OCI-M1 (cell line): ENCODE measurements around the gene PHF12.
A peak's percentile ranks its signal among the peaks of the same experiment; 100 is the strongest.

Experiments
- DNase-seq: peaks from one replicate; lab custom pipeline; 2025; lab: John Stamatoyannopoulos, UW

Gene PHF12

DNA sequence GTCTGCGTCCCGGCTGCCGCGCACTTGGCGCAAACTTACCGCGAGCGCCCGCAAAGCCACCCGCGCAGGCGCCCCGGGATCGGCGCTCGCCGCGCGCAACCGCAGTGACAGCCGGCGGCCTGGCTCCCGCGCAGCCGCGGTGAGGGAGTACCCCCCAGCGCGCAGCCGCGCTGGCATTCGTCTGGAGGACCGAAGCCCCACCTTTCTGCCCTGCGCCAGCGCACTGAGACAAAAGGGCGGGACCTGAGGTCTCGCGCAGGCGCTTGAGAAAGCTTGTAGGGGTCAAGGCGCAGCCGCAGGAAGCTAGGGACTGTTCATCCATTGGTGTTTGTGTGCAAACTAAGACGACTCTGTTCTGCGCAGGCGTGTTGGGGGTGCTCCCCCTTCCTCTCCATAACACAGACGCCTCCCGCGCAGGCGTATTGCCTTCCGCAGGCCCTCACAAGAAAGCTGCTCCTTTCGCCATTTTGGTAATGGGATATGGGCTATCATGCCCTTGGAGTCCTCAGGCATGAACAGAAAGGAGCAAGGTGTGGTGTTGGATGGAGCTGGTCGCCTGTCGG, at the start of gene PHF12:
Gene PHF12, minus strand, starts transcription at position 91 of the 563 bp plus-strand sequence. CDS start 558 bp downstream, outside the sequence.
- DNase-seq, result peak; percentile 100

DNA sequence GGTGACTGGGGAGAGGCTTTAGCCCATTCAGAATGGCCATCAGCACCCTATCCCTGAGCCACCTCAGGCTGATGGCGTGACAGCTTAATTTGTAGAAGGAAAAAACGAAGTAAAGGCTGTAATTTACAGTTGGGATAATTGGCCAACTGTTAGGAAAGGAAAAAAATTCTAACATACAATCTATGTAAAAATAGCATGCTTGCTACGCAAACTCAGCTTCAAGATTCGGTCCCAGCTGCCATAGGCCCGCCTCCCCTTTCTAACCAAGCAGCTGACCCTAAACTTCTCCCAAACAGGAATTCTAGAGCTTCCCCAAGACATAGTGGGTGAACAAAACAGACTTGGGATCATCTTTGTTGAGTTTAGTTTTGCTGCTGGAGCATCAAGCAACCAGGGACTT, 49.7 kb upstream of the PHF12 start:
- no peak for DNase-seq

DNA sequence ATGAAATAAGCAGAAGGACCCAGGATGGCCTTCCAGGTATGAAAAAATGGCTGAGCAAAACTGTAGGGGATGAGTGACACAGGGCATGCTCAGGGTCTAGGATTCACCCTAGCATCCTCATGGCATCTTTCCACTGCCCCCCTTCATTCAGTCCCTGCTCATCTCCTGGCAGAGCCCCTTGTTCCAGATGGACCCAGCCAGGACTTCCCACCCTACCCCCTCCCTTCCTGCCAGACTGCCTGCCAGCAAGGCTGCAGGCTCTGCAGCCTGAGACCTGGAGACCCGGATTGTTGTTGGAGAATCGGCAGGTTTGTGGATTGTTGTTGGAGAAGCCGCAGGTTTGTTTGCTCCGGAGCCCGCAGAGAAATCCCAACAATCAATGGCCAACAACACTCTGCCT, 47.9 kb upstream of the PHF12 start:
- DNase-seq, result no peak

DNA sequence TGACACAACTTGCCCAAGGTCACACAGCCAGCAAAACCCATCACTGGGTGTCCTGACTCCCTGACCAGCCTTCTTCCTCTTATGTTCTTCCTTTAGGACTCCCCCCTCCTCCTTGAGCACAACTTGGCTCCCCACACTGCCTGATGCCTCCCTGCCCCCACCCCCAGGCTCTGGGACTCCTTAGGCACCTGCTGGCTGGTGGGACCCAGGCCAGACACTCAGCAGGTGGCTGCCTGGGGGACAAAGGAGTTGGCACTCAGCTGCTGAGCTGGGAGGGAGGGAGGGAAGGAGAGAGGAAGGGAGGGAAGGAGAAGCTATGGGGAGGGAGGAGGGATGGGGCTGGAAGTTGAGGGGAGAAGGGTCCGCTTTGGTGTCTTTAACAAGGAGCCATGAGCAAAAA, 46.5 kb upstream of the PHF12 start:
- no peak for DNase-seq

DNA sequence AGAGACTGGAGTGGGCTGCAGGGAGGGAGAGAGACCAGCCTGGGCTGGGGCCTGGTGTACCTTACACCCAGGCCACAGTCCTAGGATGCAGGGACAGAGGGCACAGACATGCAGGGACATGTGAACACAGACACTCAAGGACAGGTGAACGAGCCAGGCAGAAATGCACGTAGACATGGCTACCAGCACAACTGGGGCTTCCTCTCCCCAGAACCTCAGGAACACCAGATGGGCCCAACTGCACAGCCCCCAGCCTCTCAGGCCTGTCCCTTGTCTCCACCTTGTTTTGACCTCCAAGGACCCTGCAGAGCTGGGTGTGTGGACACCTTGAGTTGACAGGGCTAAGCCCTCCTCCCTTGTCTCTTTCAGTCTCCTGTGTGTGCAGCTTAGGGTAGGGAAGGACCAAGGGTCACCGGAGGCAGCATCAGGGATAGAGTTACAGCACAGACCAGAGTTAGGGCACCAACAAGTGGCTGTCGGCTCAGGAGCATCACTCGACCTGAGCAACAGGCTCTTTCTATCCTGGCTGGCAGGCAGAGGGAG, 45.3 kb upstream of the PHF12 start:
- no peak for DNase-seq

DNA sequence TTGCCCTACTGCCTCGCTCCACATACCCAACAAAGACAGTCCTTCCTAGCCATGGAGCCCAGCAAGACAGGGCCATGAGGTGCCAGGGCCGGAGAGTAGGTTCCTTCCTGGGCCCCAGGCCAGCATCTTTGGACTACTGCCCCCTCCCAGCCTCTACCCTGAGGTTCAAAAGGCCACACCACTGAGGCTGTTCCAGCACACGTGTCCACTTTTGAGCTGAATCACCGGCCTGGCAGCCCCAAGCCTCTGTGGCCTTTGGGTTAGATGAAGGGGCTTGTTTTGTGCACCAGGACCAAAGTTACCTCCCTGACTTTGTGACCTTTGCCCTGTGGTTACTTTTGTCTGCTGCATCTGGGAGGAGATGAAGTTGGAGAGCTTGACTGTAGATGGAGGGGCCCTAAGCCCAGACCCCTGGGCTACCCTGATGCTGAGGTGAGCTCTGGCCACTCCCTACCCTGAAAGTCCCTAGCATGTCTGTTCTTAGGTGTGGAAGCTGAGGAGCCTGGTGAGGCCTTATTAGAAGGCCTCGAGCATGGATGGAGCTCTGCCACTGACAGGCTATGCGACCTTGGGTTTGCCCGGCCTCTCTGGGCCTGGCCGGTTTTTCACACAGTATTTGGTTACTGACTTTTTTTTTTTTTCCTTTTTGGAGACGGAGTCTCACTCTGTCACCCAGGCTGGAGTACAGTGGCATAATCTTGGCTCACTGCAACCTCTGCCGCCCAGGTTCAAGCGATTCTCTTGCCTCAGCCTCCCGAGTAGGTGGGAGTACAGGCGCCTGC, 42.5 kb upstream of the PHF12 start:
- DNase-seq, result no peak

DNA sequence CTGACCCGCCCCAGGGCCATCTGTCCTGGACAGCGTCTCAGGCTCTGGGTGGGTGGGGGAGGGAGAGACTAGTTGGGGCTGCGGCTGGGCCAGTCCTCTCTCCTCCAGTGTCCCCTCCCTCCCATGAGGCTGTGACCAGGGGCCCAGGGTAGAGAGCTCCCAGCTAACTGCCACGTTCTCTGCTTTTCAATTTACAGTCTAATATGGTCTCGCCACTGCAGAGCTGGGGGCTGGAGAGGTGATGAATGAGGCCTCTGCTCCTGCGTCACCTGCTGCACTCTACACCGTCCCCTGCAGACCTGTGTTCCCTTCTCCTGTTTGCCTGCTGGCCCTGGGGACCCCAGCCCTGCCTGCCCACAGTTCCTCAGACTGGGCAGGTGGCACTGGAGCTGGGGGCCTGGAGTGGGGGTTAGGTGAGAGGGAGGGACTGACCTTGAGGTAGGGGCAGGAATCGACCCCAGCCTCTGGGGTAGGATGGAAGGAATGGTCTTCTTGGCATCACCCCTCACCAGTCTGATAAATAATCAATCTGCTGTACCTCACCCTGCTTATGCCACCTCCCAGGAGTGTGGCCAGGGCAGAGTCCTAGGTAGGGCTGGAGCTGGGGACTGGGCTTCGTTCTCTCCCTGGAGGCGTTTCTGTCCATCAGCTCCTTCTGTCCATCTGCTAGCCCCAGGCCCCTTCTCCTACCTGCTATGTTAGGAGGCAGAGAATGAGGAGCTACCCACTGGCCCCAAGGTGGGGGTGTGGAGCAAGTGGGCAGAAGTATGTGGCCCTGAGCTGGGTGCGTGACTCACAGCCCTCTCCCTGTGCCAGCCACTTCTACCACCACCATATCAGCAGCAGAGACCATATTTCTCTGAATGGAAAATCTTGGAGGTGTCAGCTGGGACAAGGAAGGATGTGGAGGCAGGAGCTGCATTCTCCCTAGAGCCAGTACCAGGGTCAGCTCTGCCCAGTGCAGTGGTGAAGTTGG, 41.6 kb upstream of the PHF12 start:
- DNase-seq, result no peak

DNA sequence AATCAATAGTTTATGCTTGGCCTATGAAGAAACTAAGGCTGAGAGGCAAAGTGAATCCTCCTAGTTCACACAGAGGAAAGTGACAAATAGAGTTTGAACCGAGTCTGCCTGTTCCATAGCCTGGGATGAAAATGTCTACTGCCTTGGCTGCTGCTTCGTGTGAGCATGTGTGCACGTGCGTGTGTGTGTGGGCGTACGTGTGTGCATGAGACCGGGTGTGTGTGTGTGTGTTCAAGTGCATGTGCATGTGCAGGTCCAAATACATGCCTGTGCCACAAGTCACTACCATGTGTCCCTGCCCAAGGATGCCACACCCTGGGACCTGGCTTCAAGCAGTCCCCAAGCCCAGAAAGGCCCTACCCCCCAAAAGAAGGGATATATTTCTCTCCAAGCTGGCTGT, 40.9 kb upstream of the PHF12 start:
- DNase-seq, result no peak

DNA sequence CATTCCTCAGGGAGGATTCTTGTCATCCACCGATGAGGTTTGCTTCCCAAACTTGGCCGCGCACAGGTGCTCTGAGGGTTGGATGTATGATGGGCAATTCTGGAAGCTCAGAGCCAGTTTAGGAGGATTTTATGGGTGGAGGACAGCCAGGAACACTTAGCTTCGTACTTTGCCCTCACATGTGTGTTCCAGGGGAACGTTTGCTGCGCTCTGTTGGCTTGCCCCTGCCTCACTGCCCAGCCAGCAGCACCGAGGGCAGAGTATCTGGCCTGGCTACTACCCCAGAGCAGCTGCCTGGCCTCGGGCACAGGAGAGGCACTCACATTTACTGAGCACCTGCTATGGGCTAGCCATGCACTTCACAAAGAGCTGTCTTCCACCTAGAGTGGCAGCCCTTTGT, 40.5 kb upstream of the PHF12 start:
- no peak for DNase-seq

DNA sequence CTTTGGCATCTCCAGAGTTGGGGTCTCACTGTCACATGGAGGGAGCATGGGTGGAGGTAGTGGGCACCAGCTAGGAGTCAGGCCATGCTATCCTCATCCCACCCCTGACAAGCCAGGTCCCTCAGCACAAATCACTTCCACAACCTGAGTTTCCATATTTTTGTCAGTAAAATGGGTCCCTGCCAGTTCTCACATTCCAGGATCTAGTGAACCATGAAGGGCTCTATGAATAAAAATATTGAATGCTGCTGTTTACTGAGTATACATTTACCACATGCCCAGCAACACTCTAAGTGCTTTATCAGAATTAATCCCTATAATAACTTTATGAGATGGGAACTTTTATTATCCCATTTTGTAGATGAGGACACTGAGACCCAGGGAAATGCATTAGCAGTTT, 37.7 kb upstream of the PHF12 start:
- no peak for DNase-seq

DNA sequence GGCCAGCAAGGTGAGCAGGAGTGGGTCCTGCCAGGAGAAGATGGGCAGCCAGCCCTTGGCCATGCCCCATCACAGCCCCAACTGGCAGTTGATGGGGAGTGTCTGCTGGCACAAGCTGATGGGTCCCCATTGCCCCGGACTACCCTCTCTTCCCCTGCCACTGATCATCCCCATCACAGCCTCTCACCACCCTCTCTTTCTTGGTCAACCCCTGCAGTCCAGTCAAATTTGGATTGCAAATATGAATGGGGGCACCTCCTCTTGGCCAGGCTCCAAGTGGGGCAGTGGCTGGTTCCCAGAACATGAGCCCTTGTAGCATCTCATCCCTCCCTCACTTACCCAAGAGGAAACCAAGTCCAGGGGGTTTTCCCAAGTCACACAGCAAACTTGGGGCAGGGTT, 37.2 kb upstream of the PHF12 start:
- DNase-seq, result no peak

DNA sequence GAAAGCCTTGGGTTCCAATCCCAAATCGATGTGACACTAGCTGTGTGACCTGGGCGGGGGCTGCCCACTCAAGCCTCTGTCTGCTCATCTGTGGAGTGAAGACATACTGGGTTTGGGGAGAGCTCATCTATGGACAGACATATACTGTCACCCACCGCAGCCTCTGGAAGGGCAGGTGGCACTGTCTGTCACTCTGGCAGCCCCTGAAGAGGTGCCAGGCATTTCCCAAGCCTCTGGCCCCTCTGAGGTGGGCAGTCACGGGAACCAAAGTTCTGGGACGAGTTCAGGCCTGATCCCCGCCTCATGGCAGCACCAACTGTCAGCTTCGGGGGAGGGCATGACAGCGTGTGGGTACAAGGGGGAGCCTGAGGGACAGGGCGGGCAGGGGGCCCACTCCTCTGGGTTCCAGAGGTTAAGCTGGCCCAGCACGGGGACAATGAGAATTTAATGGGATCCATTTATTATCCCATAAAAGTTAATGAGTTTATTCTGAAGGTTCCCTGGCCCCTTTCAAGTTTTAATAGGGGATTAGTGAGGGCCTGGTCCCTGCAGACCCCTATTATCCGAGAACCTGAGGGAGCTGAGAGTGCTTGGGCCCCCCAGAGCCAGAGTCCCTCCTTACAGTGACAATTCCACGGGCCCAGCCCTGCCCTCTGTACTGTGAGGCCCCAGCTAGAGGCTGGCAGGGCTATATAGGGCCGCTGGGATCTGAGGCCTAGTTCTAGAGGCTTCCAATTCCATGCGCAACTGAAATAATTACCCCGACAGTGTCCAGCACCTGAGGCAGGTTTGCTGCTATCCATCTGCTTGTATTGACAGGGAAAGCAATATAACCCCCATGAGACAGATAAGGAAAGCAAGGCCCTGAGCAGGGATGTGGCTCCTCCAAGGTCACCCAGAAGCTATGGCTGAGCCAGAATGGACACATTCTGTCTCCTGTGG, 35.7 kb upstream of the PHF12 start:
- no peak for DNase-seq

DNA sequence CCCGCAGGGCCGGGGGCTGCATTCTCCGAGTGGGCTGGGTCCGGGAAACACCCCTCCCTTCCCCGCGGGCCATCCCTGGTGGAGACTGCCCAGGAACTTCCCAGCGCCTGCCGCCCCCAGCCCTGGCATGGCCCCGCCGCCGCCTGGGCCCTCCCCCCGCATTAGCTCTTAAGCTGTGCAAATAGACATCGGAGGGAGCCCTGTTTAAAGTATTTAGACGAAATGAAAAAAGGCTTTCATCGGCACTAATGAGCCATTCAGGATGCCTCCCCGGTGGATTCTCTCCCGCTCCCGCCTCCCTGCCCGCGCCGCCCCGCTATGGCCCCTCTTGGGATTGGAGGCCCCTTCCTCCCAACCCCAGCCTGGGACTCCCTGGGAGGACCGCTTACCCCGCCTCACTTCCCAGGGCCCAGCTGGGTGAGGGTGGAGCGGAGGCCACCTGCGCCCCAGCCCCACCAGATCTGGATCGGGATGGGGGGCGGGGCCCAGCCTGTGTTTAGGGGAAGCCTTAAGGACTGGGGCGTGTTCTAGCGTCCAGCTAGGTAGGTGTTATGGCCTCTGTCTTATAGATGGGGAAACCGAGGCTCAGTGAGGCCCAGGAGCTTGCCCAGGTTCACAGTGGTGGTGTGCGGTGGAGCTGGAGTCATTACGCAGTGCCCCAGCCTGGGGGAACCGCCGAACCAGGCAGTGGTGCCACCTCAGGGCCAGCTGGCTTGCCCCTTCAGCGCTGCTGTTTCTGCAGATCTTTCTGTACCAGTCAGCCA, 34.8 kb upstream of the PHF12 start:
- no peak for DNase-seq

DNA sequence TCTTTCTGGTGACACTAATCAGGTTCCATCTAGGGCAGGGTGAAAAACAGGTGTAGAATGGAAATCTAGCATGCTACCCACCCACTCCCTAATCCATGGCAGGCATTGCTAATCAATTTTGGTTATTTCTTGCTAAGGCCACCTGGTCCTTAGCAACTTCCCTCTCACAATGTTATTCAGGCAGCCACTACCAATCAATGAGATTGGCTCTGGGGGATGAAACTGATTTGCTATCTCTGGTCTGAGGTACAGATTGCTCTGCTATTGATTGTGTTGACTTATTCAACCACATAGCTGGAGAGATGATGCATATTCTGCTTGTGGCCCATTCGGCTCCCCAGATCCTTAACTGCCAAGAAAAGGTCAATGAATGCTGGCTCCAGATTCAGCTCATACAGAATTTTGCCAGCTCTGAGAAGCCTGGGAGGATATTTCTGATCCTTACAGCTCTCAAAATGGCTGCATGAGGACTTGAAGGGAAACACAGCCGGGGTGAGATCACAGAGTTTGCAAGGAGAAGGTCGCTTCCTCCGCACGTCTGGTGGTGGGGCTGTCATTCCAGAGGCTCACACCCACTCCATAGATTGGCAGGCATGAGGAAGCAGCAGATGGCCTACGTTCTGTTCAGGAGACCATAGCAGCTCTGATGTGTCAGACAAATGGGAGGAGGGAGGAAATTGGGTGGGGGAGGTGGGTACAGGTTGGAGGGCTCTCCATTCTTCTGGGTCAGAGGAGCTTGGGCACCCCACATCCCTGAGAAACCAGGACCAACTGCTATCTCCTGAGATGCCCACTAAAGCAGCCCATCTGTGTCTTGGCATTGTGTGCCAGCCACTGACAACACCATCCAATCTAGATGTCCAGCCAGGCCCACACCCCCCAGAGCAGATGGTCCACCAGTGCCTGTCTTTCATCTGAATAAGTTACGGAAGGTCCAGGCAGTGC, 32.2 kb upstream of the PHF12 start:
- peak; percentile 48 for DNase-seq

DNA sequence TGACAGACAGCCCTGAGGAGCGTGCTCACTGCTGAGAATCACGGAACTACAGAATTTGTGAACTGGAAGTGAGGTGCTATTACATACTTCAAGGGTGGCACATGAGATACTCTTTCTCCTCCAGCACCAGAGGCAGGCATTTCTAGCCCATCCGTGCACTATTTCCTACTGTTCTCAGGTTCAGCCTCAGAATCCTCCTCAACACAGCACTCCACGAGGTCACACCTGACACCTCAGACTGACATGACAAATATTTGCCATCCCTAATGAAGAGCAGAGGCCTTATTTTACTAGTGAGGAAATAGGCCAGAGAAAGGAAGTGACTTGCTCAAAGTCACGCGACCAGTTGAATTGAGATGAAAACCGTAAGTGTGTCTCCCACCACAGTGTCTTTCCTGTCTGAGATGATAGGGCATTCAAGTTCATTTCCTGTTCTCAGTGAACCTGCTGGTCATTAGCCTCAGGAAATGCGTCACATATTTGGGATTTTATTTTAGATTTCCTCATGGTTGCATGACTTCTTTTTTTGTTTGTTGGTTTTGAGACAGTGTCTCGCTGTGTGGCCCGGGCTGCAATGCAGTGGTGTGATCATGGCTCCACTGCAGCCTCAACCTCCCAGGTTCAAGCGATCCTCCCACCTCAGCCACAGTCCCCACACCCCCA, 30.9 kb upstream of the PHF12 start:
- peak; percentile 35 for DNase-seq

DNA sequence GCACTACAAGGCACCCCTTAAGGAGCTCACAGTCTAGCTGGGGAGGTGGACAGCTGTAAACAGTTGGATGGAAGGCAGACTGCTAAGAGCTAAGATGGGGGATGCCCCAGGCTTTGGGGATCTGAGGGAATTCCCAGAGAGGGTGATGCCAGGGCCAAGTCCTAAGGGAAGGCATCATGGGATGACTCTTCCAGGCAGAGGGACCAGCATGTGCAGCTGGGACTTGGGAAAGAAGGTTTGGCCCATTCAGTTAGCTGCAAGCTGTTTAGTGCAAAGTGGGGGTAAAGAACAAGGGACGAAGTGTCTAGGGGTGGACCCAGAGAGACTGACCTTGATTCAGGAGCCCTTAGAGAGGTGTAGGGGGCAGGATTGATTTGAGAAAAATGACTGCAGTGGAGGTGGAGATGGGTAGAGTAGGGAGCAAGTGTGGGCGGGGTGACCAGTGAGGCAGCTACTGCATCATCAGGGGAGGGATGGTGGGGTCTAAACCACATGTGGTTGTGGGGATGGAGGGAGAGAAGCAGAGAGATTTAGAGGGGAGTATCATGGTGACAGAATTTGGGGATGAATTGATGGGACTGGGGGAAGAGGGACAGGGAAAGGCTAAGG, 27.1 kb upstream of the PHF12 start:
- no peak for DNase-seq

DNA sequence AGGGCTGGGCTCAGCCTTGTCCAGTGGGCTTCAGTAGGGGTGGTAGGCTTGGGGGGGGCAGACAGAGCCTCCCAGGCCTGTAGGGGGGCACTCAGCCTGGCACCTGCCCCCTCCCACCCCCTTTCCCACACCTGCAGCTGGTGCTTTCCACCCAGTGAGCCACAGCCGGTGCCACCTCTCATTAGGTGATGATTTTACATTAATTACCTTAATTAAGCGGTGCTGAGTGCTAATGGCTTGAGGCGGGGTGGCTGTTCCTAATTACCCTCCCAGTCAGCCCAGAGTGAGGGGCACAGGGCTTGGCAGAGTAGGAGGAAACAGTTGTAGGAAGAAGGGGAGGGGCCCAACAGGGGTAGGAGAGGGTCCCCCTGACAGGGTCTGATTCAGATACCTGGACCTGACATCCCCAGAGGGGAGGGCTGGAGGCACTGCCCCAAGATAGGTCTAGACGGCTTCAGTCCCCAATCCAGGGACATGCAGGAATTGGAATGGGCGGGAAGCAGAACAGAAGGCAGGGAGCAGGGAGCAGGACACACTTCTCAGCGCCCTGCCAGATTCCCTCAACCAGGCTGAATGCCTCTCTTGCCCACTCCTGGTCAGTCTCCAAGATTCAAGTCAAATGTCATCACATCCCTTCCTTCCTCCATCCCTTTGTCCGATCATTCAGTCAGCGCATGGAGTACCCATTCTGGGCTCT, 26.5 kb upstream of the PHF12 start:
- DNase-seq, result no peak

DNA sequence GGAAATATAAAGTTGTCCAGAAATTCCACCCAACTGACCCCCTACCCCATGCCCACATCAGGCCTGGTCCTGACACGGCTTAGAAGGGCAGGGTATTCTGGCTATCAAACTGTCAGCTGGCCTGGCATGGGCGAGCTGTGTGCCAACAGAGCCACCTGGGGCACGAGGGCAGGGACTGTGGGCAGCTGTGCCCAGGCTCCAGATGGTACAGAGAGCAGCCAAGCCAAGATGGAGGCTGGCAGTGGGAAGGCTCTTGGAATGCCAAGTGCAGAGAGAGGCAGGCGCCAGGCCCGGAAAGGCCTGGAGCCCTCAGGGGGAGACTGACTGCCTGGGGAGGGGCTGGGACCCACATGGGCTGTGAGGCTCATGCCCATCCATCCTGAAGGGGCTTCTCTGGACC, 24.3 kb upstream of the PHF12 start:
- DNase-seq, result no peak
